K562 (cell line): ENCODE measurements around the gene AKNA. TPM values are rescaled to one million over a fixed set of nuclear protein-coding genes. Genes with fewer than 3 reads are reported as not detected.

ENCODE experiments used
- ATAC-seq: fragments of 200-7000 bp; cut with Tn5 transposase; 3 replicates; pipeline ENCODE4 v1.9.1; 2020; ENCODE audit warnings: moderate library complexity
- BruUV-seq: library from RNA; stranded (reverse); fragments of 400-500 nt; replicated peaks from 2 replicates; lab custom pipeline; 2021; lab: Mats Ljungman, UMichigan
- CTCF ChIA-PET: fragments of 300-600 bp; formaldehyde crosslinking; extraction: SDS; loops from one replicate; lab custom pipeline; 2021; ENCODE audit warnings: low intra/inter-chr PET ratio; lab: Yijun Ruan, JAX
- POLR2A ChIA-PET: fragments of 300-600, 350-650 bp; sonication (Branson Sonifier 250); formaldehyde crosslinking; extraction: SDS; loops from one replicate; lab custom pipeline; 2021; ENCODE audit warnings: antibody characterized with exemption, inconsistent platforms; lab: Yijun Ruan, JAX
- DNase-seq, 4 experiments: peaks; one replicate each; pipeline versions ENCODE4 v3.0.0 to v3.0.0-alpha.2; 2011 to 2018; ENCODE audit warnings: low spot score in 3 of 4, mixed read lengths in 3 of 4; ENCODE audit errors: extremely low read depth in 1 of 4
- FAIRE-seq: peaks from 2 replicates; lab custom pipeline; 2011; peaks lifted over from hg19 to GRCh38; lab: Jason Lieb, UNC
- H2AFZ ChIP-seq: 2 replicates; pipeline ENCODE4 v1.6.0; 2011; ENCODE audit warnings: low read depth, low read length, control low read depth, inconsistent platforms
- H3K27ac ChIP-seq: fragments of 200-600 bp; 3 replicates; pipeline ENCODE4 v1.8.0; 2011; ENCODE audit warnings: low read depth, mild to moderate bottlenecking, control low read depth, inconsistent platforms, low read length, moderate library complexity, mixed read lengths; ENCODE audit errors: extremely low read depth
- H3K27me3 ChIP-seq, 2 experiments: fragments of 300-600 bp in 1 of 2; 2 replicates in 1 of 2; 3 replicates in 1 of 2; pipeline versions ENCODE4 v1.6.0 to v1.8.0; 2011; ENCODE audit warnings: inconsistent platforms in 2 of 2, low read length in 2 of 2, mild to moderate bottlenecking in 1 of 2, mixed read lengths in 1 of 2, moderate library complexity in 1 of 2; ENCODE audit not compliant: control insufficient read depth in 2 of 2, insufficient read depth in 2 of 2
- H3K36me3 ChIP-seq: fragments of 300-600 bp; 3 replicates; pipeline ENCODE4 v1.8.0; 2011; ENCODE audit warnings: mild to moderate bottlenecking, low read length, inconsistent platforms; ENCODE audit not compliant: control insufficient read depth, insufficient read depth
- H3K4me1 ChIP-seq, 2 experiments: fragments of 200-600 bp in 1 of 2; replicated peaks in 1 of 2; 2 replicates in 1 of 2; 3 replicates in 1 of 2; pipeline versions ENCODE4 v1.5.1 to v1.8.0; 2011; ENCODE audit warnings: inconsistent platforms in 2 of 2, low read length in 2 of 2, mild to moderate bottlenecking in 1 of 2, mixed read lengths in 1 of 2, moderate library complexity in 1 of 2; ENCODE audit not compliant: control insufficient read depth in 2 of 2, insufficient read depth in 2 of 2
- H3K4me2 ChIP-seq: 2 replicates; pipeline ENCODE4 v1.6.1; 2011; ENCODE audit warnings: low read length, control low read depth, inconsistent platforms, mixed read lengths; ENCODE audit not compliant: insufficient read depth
- H3K4me3 ChIP-seq: fragments of 200-600 bp; sonication (generic), shearing (Covaris generic); 2 replicates; pipeline ENCODE4 v1.5.1; 2016; ENCODE audit warnings: control low read depth, inconsistent platforms
- H3K79me2 ChIP-seq: fragments of 200-600 bp; 3 replicates; pipeline ENCODE4 v1.8.0; 2011; ENCODE audit warnings: low read length, inconsistent platforms; ENCODE audit not compliant: control insufficient read depth, insufficient read depth
- H3K9ac ChIP-seq, 2 experiments: 2 replicates each; pipeline versions ENCODE4 v1.6.0 to v1.6.1; 2011; ENCODE audit warnings: low read depth in 2 of 2, low read length in 2 of 2, control low read depth in 1 of 2, inconsistent platforms in 1 of 2, mild to moderate bottlenecking in 1 of 2, mixed read lengths in 1 of 2; ENCODE audit not compliant: insufficient read depth in 1 of 2
- H3K9me1 ChIP-seq: one replicate; pipeline ENCODE4 v1.6.0; 2011; ENCODE audit warnings: inconsistent platforms, mild to moderate bottlenecking, low read length, moderate library complexity; ENCODE audit not compliant: control insufficient read depth, insufficient read depth
- H3K9me3 ChIP-seq: replicated peaks from 2 replicates; pipeline ENCODE4 v1.5.1; 2011; ENCODE audit warnings: low read depth, low read length, inconsistent platforms; ENCODE audit not compliant: control insufficient read depth, insufficient read depth
- H4K20me1 ChIP-seq: replicated peaks from 2 replicates; pipeline ENCODE4 v1.6.1; 2011; ENCODE audit warnings: low read length, inconsistent platforms, mixed read lengths; ENCODE audit not compliant: control insufficient read depth, insufficient read depth
- AFF4 ChIP-seq: sonication (generic); formaldehyde crosslinking; IDR thresholded peaks from 2 replicates; pipeline ENCODE4 v1.8.0; 2023; ENCODE audit warnings: mild to moderate bottlenecking, missing genetic modification reagents
- ETV1 ChIP-seq: fragments of 450-650 bp; conservative IDR thresholded peaks from 2 replicates; pipeline ENCODE4 v1.6.1; 2016; ENCODE audit warnings: missing genetic modification characterization, control low read depth, low read depth, missing compliant biosample characterization
- POLR2G ChIP-seq: fragments of 200-400 bp; formaldehyde crosslinking; IDR thresholded peaks from 2 replicates; pipeline ENCODE4 v1.6.1; 2017; ENCODE audit warnings: low read depth, mild to moderate bottlenecking, antibody characterized with exemption, low read length, moderate library complexity
- SNAPC5 ChIP-seq: fragments of 250-450 bp; sonication (Bioruptor Pico); IDR thresholded peaks from 2 replicates; pipeline ENCODE4 v1.8.0; 2021; ENCODE audit warnings: moderate library complexity, mild to moderate bottlenecking, inconsistent platforms
- WGBS: fragments of 100-300 bp; shearing (Covaris generic); methylation state at CpG from one replicate; pipeline ENCODE4 v1.1.6; 2016; ENCODE audit warnings: low coverage, mixed read lengths; ENCODE audit not compliant: insufficient coverage; ENCODE audit errors: missing lambda C conversion rate; 5-methylcytosine and 5-hydroxymethylcytosine counted together
- in situ Hi-C: fragments of 300-500 bp; cut with MboI; formaldehyde crosslinking; loops from 4 replicates; pipeline ENCODE4 v1.15.0; 2018; ENCODE audit warnings: inconsistent platforms, mixed read lengths
- intact Hi-C: fragments of 100-400 bp; cut with micrococcal nuclease; formaldehyde crosslinking; loops from 2 replicates; pipeline ENCODE4 v1.14.2; 2022
- polyA plus RNA-seq, 8 experiments: library from polyadenylated mRNA; depleted of rRNA in 4 of 8; stranded (reverse) in 5 of 8; unstranded in 3 of 8; fragments of >200 nt; fragmentation: Nextera tagmentation in 2 of 8; fragmentation: Illumina TruSeq in 1 of 8; extraction: Ambion mirVana in 2 of 8; extraction: Trizol in 1 of 8; gene quantifications; 2 replicates each; pipeline versions ENCODE4 v1.2.1 to v1.2.3, GENCODE V29; 2011 to 2014; ENCODE audit warnings: inconsistent platforms in 1 of 8, missing spikeins in 1 of 8
- total RNA-seq, 7 experiments: library from RNA; depleted of rRNA in 6 of 7; stranded (reverse); fragments of >200 nt in 6 of 7; fragmentation: Illumina TruSeq in 2 of 7; extraction: Trizol in 2 of 7; gene quantifications; 2 replicates each; pipeline versions ENCODE4 v1.2.1 to v1.2.3, GENCODE V29; 2011 to 2021; ENCODE audit warnings: low replicate concordance in 1 of 7

AKNA gene
- total and polyA plus RNA-seq, 9 of the 15 experiments (the other 6 are each of a cell fraction or from before 2014, with no cell fraction given): 0.29 to 20.5 (median 3.9) TPM

- intact Hi-C loops: no loop called here
- H3K27ac ChIP-seq: no peak overlapping the region
- POLR2A ChIA-PET: interaction anchor here (0.7 to 1.6 kb wide), 4 partner anchors 10 to 38 kb away, joined by 3 to 8 read pairs (median 4); partner anchors contain the start of gene AKNA
Measured at GRCh38 chr9:114375386-114376175, 12.2 kb downstream of the AKNA start.

GRCh38 chr9:114374936-114375335, 12.8 kb downstream of the AKNA start:
- CTCF ChIA-PET: interaction anchor here (0.6 kb wide), 1 partner anchor 238 kb away, joined by 3 read pairs; no protein-coding TSS in a partner anchor
- Histone ChIP-seq H3K9me3 (no peaks in the 10 kb centered on the region), H3K9me1 (no peaks in the 10 kb centered on the region), H3K79me2 (no peaks in the 10 kb centered on the region), H3K36me3 (peaks cover 4% of the 10 kb centered on the region; the same call in 1 of the 3 replicates), H3K27me3 (no peaks in the 10 kb centered on the region), H4K20me1 (no peaks in the 10 kb centered on the region; the same call in 1 of the 2 replicates), H3K4me2 (no peak overlapping the region), H3K4me3 (no peak overlapping the region), H3K9ac (no peak overlapping the region)
- 69% methylated on average over 9 of the region's 9 CpGs for WGBS
- no peak for ATAC-seq
- intact Hi-C loops: no loop called here
- in situ Hi-C loops: no loop called here
- no TSS peak for BruUV-seq
- no peak for TF ChIP-seq AFF4
- TF ChIP-seq, all 486 proteins: peak for 0
- POLR2A ChIA-PET: interaction anchor here (0.7 to 1.1 kb wide), 2 partner anchors 9 to 38 kb away, joined by 3 to 6 read pairs; no protein-coding TSS in a partner anchor
- peaks cover 0 to 14% of the 10 kb centered on the region in 2 experiments; a peak in 2 of 5 replicates for H3K4me1 ChIP-seq
- no peak for FAIRE-seq
- DNase-seq: no peak
- no peak overlapping the region for H3K27ac ChIP-seq
- no peak overlapping the region for H2AFZ ChIP-seq

More at GRCh38 chr9:114375386-114376175, 12.2 kb downstream of the AKNA start:
- Histone ChIP-seq H3K9ac (no peak overlapping the region), H3K9me1 (no peaks in the 10 kb centered on the region), H3K27me3 (no peaks in the 10 kb centered on the region), H4K20me1 (no peaks in the 10 kb centered on the region; the same call in 1 of the 2 replicates), H3K79me2 (no peaks in the 10 kb centered on the region), H2AFZ (no peak overlapping the region), H3K4me3 (no peak overlapping the region), H3K36me3 (peaks cover 4% of the 10 kb centered on the region; the same call in 1 of the 3 replicates), H3K4me1 (peaks cover 0 to 14% of the 10 kb centered on the region in 2 experiments; a peak in 2 of 5 replicates), H3K4me2 (no peak overlapping the region), H3K9me3 (no peaks in the 10 kb centered on the region)
- in situ Hi-C loops: no loop called here
- DNase-seq (no peak), FAIRE-seq (no peak), ATAC-seq (no peak)
- WGBS: 62% methylated on average over 9 of the region's 9 CpGs
- peak; percentile 56 for TF ChIP-seq POLR2G
- TF ChIP-seq ETV1: peak; percentile 22; the same call in 1 of the 2 replicates
- TF ChIP-seq SNAPC5 (CRISPR knock-in tag): no peak
- BruUV-seq: no TSS peak
- CTCF ChIA-PET: interaction anchor here (0.6 kb wide), 1 partner anchor 237 kb away, joined by 3 read pairs; no protein-coding TSS in a partner anchor
